NB4 (cell line): ENCODE results near the gene UBE2Q2.

Experiments
- POLR2A ChIP-seq: IDR thresholded peaks from 2 replicates; pipeline ENCODE4 v1.6.1; 2011; ENCODE audit warnings: mild to moderate bottlenecking; ENCODE audit not compliant: insufficient read length; ENCODE audit errors: extremely low read depth
- TF ChIP-seq, protein P1 (sequence below): IDR thresholded peaks from one replicate; pipeline ENCODE4 v1.5.1; 2012; ENCODE audit warnings: low read depth, low read length
- TF ChIP-seq, protein P2 (sequence below): IDR thresholded peaks from 2 replicates; pipeline ENCODE4 v1.6.1; 2011; ENCODE audit warnings: low read depth, low read length

DNA sequence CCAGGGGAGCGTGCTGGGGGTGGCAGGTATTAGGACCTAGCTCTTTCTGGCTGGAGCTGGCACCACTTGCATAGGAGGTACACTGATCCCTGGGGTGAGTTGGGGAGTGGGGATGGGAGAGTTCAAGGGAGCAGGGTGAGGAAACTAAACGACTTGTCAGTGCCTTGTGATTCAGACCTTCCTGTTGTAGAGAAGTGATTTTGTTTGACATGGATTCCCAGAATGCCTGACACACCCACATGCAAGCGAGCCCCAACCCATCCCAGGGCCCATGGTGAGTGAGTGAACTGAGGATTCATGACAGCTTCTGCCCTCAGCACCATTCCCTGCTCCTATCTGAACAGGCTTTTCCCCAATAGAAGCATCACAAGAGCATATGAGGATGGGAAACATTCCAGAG is 15.6 kb upstream of the UBE2Q2 start:
- TF ChIP-seq, protein P1, sequence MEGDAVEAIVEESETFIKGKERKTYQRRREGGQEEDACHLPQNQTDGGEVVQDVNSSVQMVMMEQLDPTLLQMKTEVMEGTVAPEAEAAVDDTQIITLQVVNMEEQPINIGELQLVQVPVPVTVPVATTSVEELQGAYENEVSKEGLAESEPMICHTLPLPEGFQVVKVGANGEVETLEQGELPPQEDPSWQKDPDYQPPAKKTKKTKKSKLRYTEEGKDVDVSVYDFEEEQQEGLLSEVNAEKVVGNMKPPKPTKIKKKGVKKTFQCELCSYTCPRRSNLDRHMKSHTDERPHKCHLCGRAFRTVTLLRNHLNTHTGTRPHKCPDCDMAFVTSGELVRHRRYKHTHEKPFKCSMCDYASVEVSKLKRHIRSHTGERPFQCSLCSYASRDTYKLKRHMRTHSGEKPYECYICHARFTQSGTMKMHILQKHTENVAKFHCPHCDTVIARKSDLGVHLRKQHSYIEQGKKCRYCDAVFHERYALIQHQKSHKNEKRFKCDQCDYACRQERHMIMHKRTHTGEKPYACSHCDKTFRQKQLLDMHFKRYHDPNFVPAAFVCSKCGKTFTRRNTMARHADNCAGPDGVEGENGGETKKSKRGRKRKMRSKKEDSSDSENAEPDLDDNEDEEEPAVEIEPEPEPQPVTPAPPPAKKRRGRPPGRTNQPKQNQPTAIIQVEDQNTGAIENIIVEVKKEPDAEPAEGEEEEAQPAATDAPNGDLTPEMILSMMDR = no peak
- TF ChIP-seq POLR2A = no peak
- TF ChIP-seq, protein P2, sequence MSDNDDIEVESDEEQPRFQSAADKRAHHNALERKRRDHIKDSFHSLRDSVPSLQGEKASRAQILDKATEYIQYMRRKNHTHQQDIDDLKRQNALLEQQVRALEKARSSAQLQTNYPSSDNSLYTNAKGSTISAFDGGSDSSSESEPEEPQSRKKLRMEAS = no peak
